Dedifferentiated amniotic fluid mesenchymal stem cell (primary cell): ENCODE data around the gene VCP.
A peak's percentile ranks its signal among the peaks of the same experiment; 100 is the strongest.

Experiments
- DNase-seq: peaks from one replicate; pipeline ENCODE4 v3.0.0-alpha.2; 2016; ENCODE audit errors: extremely low spot score

The VCP gene

GRCh38 chr9:35103660-35104191 lies 31.3 kb upstream of the VCP start:
- no peak for DNase-seq

- DNase-seq: peak; percentile 97
These were observed 30.6 kb upstream of the VCP start, which contains the start of gene STOML2 for GRCh38 chr9:35102769-35103659. Gene STOML2 (minus strand): TSS chr9:35103131. CDS start chr9:35103094, 37 bp downstream.

GRCh38 chr9:35102465-35102768 lies 30.0 kb upstream of the VCP start:
- DNase-seq: no peak

GRCh38 chr9:35097573-35097972 lies 25.1 kb upstream of the VCP start:
- DNase-seq: no peak

- peak; percentile 76 for DNase-seq
These were observed 23.8 kb upstream of the VCP start, which contains the start of gene PIGO for GRCh38 chr9:35096035-35096849. Gene PIGO (minus strand): TSS chr9:35096591. CDS start chr9:35095565, 1,026 bp downstream.

GRCh38 chr9:35091536-35091935 lies 19.1 kb upstream of the VCP start:
- no peak for DNase-seq

- DNase-seq: no peak
These were observed 17.0 kb upstream of the VCP start for GRCh38 chr9:35089434-35089833.

- DNase-seq: no peak
These were observed 12.7 kb upstream of the VCP start for GRCh38 chr9:35085078-35085477.

GRCh38 chr9:35079426-35080341 lies 7.3 kb upstream of the VCP start, which contains the start of gene FANCG:
Gene FANCG (minus strand): TSS chr9:35079942. CDS start chr9:35079524, 418 bp downstream.
- DNase-seq: peak; percentile 88

GRCh38 chr9:35079041-35079425 lies 6.6 kb upstream of the VCP start:
- DNase-seq: no peak

- DNase-seq: no peak
These were observed 5.6 kb upstream of the VCP start for GRCh38 chr9:35078066-35078465.

GRCh38 chr9:35076848-35077247 lies 4.4 kb upstream of the VCP start:
- DNase-seq: no peak

- DNase-seq: no peak
These were observed 2.9 kb upstream of the VCP start for GRCh38 chr9:35075358-35075757.

- DNase-seq: no peak
These were observed 2.4 kb upstream of the VCP start for GRCh38 chr9:35074791-35075190.

GRCh38 chr9:35074141-35074540 lies 1.7 kb upstream of the VCP start:
- DNase-seq: no peak

GRCh38 chr9:35073279-35073612 lies 821 bp upstream of the VCP start:
- no peak for DNase-seq

- peak; percentile 80 for DNase-seq
These were observed 488 bp downstream of the VCP start for GRCh38 chr9:35071814-35072460.

- DNase-seq: no peak
These were observed 1.3 kb downstream of the VCP start for GRCh38 chr9:35070823-35071813.

GRCh38 chr9:35069020-35069419 lies 3.4 kb downstream of the VCP start:
- no peak for DNase-seq

- no peak for DNase-seq
These were observed 5.4 kb downstream of the VCP start for GRCh38 chr9:35067056-35067455.
